ENCODE data around the gene ACSM6.

Gene ACSM6

GRCh38 chr10:95246582-95247051 is 52.6 kb downstream of the ACSM6 start:
- DNase-seq (ENCODE audit: low read depth), result no peak

- peak; percentile 79 for DNase-seq (ENCODE audit: low read depth)
Observed at GRCh38 chr10:95247200-95247880, 53.3 kb downstream of the ACSM6 start.

- no peak for DNase-seq (ENCODE audit: low read depth)
Observed at GRCh38 chr10:95247881-95248583, 54.0 kb downstream of the ACSM6 start.

- no peak for DNase-seq (ENCODE audit: low read depth)
Observed at GRCh38 chr10:95248989-95249388, 55.0 kb downstream of the ACSM6 start.

GRCh38 chr10:95249467-95249866 is 55.4 kb downstream of the ACSM6 start:
- DNase-seq (ENCODE audit: low read depth), result no peak

GRCh38 chr10:95250856-95251255 is 56.8 kb downstream of the ACSM6 start:
- DNase-seq (ENCODE audit: low read depth), result no peak

- no peak for DNase-seq (ENCODE audit: low read depth)
Observed at GRCh38 chr10:95253007-95253406, 59.0 kb downstream of the ACSM6 start.

GRCh38 chr10:95253686-95254085 is 59.6 kb downstream of the ACSM6 start:
- DNase-seq (ENCODE audit: low read depth), result no peak

- no peak for DNase-seq (ENCODE audit: low read depth)
Observed at GRCh38 chr10:95254629-95255028, 60.6 kb downstream of the ACSM6 start.

- DNase-seq (ENCODE audit: low read depth), result no peak
Observed at GRCh38 chr10:95256268-95256667, 62.2 kb downstream of the ACSM6 start.

GRCh38 chr10:95257849-95258248 is 63.8 kb downstream of the ACSM6 start:
- no peak for DNase-seq (ENCODE audit: low read depth)

- DNase-seq (ENCODE audit: low read depth), result peak; percentile 96
Observed at GRCh38 chr10:95260397-95260881, 66.4 kb downstream of the ACSM6 start.

GRCh38 chr10:95260909-95261552 is 67.0 kb downstream of the ACSM6 start:
- no peak for DNase-seq (ENCODE audit: low read depth)

- DNase-seq (ENCODE audit: low read depth), result no peak
Observed at GRCh38 chr10:95261926-95262325, 67.9 kb downstream of the ACSM6 start.

GRCh38 chr10:95262763-95263518 is 68.9 kb downstream of the ACSM6 start:
- DNase-seq (ENCODE audit: low read depth), result no peak

- no peak for DNase-seq (ENCODE audit: low read depth)
Observed at GRCh38 chr10:95263864-95264226, 69.8 kb downstream of the ACSM6 start.

- DNase-seq (ENCODE audit: low read depth), result no peak
Observed at GRCh38 chr10:95264227-95265051, 70.4 kb downstream of the ACSM6 start.

- no peak for DNase-seq (ENCODE audit: low read depth)
Observed at GRCh38 chr10:95265572-95265971, 71.5 kb downstream of the ACSM6 start.

- peak; percentile 94 for DNase-seq (ENCODE audit: low read depth)
Observed at GRCh38 chr10:95266674-95267095, 72.6 kb downstream of the ACSM6 start.

- DNase-seq (ENCODE audit: low read depth), result no peak
Observed at GRCh38 chr10:95267251-95267650, 73.2 kb downstream of the ACSM6 start.

GRCh38 chr10:95268438-95268837 is 74.4 kb downstream of the ACSM6 start:
- peak; percentile 73 for DNase-seq (ENCODE audit: low read depth)
